ENCODE measurements around the gene SNCB. TPM values are rescaled to one million over a fixed set of nuclear protein-coding genes. Genes with fewer than 3 reads are reported as not detected.

SNCB gene
- total and polyA plus RNA-seq, 2 of the 4 experiments (the other 2 are of a cell fraction), result 0.41 TPM; not detected in 1

GRCh38 chr5:176633598-176633997, 3.3 kb upstream of the SNCB start:
- Histone ChIP-seq H2BK120ac (ENCODE audit: low read depth, low read length) (no peak overlapping the region), H3K9ac (ENCODE audit: low read depth, low read length) (no peak overlapping the region), H3K27me3 (ENCODE audit: control insufficient read depth, insufficient read depth, low read length) (peaks cover 79% of the 10 kb centered on the region), H3K36me3 (ENCODE audit: control insufficient read depth, insufficient read depth, low read length) (no peaks in the 10 kb centered on the region), H3K4me1 (ENCODE audit: control insufficient read depth, insufficient read depth, low read length) (peaks cover 2% of the 10 kb centered on the region; the same call in 1 of the 2 replicates), H2AK5ac (ENCODE audit: low read depth, low read length) (no peak overlapping the region), H4K5ac (ENCODE audit: low read depth, low read length) (no peak overlapping the region), H3K9me3 (ENCODE audit: control insufficient read depth, insufficient read depth, low read length) (peaks cover 5% of the 10 kb centered on the region), H3K23ac (ENCODE audit: low read depth, low read length) (no peak overlapping the region), H2AK9ac (replicated peaks; ENCODE audit: low read depth, low read length, poor library complexity) (no peak overlapping the region), H3K4me2 (ENCODE audit: low read depth, low read length) (no peak overlapping the region), H4K8ac (ENCODE audit: low read depth in 2 of 2, low read length in 2 of 2) (no peak overlapping the region), H3K4ac (ENCODE audit: low read depth, low read length) (no peak overlapping the region), H2AFZ (replicated peaks; ENCODE audit: low read length, poor library complexity) (no peak overlapping the region), H3K18ac (ENCODE audit: low read depth, low read length) (no peak overlapping the region), H3K14ac (replicated peaks; ENCODE audit: low read depth, low read length) (no peak overlapping the region), H4K20me1 (ENCODE audit: insufficient read depth, low read length) (no peaks in the 10 kb centered on the region; the same call in 1 of the 2 replicates), H2BK15ac (ENCODE audit: low read depth, low read length) (no peak overlapping the region), H3K9me1 (ENCODE audit: insufficient read depth, low read length) (peaks cover 3% of the 10 kb centered on the region; the same call in 1 of the 2 replicates), H4K91ac (ENCODE audit: insufficient read depth, low read depth, low read length) (no peak overlapping the region), H3K79me1 (ENCODE audit: low read depth in 1 of 2, low read length in 2 of 2) (no peaks in the 10 kb centered on the region), H2BK5ac (ENCODE audit: low read depth, low read length, poor library complexity, severe bottlenecking) (no peak overlapping the region), H2BK20ac (ENCODE audit: low read depth, low read length) (no peak overlapping the region), H3K27ac (ENCODE audit: insufficient read depth, low read length) (no peak overlapping the region), H3K56ac (ENCODE audit: extremely low read depth, insufficient read depth, low read length) (no peak overlapping the region), H3K4me3 (ENCODE audit: insufficient read depth, low read depth, low read length) (no peak overlapping the region)
- dilution Hi-C loops (cut with HindIII; ENCODE audit: low sequenced_read_pairs, unreplicated experiment) (no loop called here), intact Hi-C loops (cut with micrococcal nuclease) (no loop called here), in situ Hi-C loops (cut with MboI; ENCODE audit: low sequenced_read_pairs) (no loop called here)
- ChIA-PET CTCF (interaction anchor here (0.6 kb wide), 1 partner anchor 217 kb away, joined by 3 read pairs; the partner anchor contains the start of gene CLTB), POLR2A (ENCODE audit: unreplicated experiment) (interaction anchor here (0.6 kb wide), 1 partner anchor 191 kb away, joined by 4 read pairs; no protein-coding TSS in a partner anchor)
- 20% methylated on average over 6 of the region's 6 CpGs; no CpG with 5 or more reads in 1 of the 2 experiments for WGBS, 2 experiments (ENCODE audit: extremely low coverage in 2 of 2, insufficient read length in 1 of 2)
- DNase-seq, result no peak
- ATAC-seq (ENCODE audit: low read depth), result no peak
- BruUV-seq (replicated peaks), result no TSS peak
- TF ChIP-seq MAFK (IDR thresholded peaks at IDR 0.05; ENCODE audit: low read depth, low read length) (no peak), RAD21 (IDR thresholded peaks at IDR 0.05; ENCODE audit: low read length) (no peak), MXI1 (IDR thresholded peaks at IDR 0.05; ENCODE audit: borderline replicate concordance, low read depth, low read length) (no peak), CHD1 (IDR thresholded peaks at IDR 0.05; ENCODE audit: low read depth, low read length) (no peak), MAZ (IDR thresholded peaks at IDR 0.05; ENCODE audit: borderline replicate concordance, low read depth, low read length) (no peak), NFE2L2 (IDR thresholded peaks at IDR 0.05; ENCODE audit: low read depth, low read length) (no peak), RCOR1 (IDR thresholded peaks at IDR 0.05; ENCODE audit: insufficient replicate concordance, low read length) (no peak), POLR2A (IDR thresholded peaks at IDR 0.05; ENCODE audit: low read depth, low read length) (no peak), FOS (IDR thresholded peaks at IDR 0.05; ENCODE audit: low read depth, low read length) (no peak), RFX5 (IDR thresholded peaks at IDR 0.05; ENCODE audit: low read depth, low read length) (no peak)

Data from IMR-90 (cell line).